Tibial nerve (tissue), 3 donors: Measurements from ENCODE around the gene PRPF6.

ENCODE experiments used
- CTCF ChIP-seq, 5 experiments: fragments of 200-600 bp in 3 of 5; fragments of 450-650 bp in 2 of 5; sonication (generic) in 3 of 5; IDR thresholded peaks; one replicate each; pipeline ENCODE4 v1.5.1; 2016 to 2019; ENCODE audit warnings: antibody characterized with exemption in 5 of 5, mild to moderate bottlenecking in 3 of 5, moderate library complexity in 2 of 5
- POLR2A ChIP-seq, 2 donors: fragments of 450-650 bp; IDR thresholded peaks; one replicate each; pipeline ENCODE4 v1.6.1; 2017; ENCODE audit warnings: antibody characterized with exemption in 2 of 2, mild to moderate bottlenecking in 2 of 2, moderate library complexity in 2 of 2

DNA sequence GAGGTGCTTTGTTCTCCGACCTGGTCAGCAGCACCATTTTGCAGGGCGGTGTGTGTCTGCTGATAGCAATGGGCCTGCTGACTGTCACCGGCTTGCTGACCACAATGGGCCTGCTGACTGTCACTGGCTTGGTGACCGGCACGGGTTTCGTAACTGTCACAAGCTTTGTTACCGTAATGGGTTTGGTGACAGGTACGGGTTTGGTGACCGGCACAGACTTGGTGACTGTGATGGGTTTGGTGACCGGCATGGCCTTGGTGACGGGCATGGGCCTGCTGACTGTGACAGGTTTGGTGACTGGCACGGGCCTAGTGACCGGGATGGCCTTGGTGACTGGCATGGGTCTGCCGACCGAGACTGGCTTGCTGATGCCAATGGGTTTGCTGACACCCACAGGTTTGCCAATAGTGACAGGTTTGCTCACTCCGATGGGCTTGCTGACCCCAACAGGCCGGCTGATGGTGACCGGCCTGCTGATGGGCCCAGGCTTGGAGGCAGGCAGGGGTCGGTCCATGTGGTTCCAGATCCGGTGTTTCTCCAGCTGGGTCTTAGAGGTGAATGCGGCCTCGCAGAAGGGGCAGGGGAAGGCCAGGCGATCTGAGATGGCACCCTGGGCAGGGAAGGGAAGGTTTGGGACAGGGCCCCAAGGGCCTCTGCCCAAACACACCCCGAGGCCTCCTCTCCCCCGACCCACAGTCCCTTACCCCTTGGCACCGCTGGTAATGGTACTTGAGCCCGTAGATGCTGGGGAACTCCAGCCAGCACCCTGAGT is 14.6 kb upstream of the PRPF6 start:
- TF ChIP-seq CTCF (IDR thresholded peaks at IDR 0.05) (no peak), POLR2A (IDR thresholded peaks at IDR 0.05) (no peak)
